H1 (cell line): ENCODE results near the gene AK5. TPM values are rescaled to one million over a fixed set of nuclear protein-coding genes. Genes with fewer than 3 reads are reported as not detected.

Experiments used
- CTCF ChIA-PET: fragments of 300-600 bp; sonication (Branson Sonifier 250); formaldehyde crosslinking; loops from one replicate; lab custom pipeline; 2021; ENCODE audit not compliant: partially characterized antibody; lab: Charles Lee
- POLR2A ChIA-PET: fragments of 300-600 bp; sonication (Branson Sonifier 250); formaldehyde crosslinking; loops from one replicate; lab custom pipeline; 2021; ENCODE audit warnings: inconsistent platforms; ENCODE audit not compliant: partially characterized antibody; lab: Charles Lee
- DNase-seq, 2 experiments: peaks; one replicate each; pipeline versions ENCODE4 v3.0.0 to v3.0.0-alpha.2; 2010 to 2022; ENCODE audit warnings: low spot score in 2 of 2, low read depth in 1 of 2, mixed read lengths in 1 of 2
- FAIRE-seq: peaks from 2 replicates; lab custom pipeline; 2011; peaks lifted over from hg19 to GRCh38; lab: Jason Lieb, UNC
- H2AFZ ChIP-seq: 2 replicates; pipeline ENCODE4 v1.8.1; 2012; ENCODE audit warnings: low read length, inconsistent platforms
- H2AK5ac ChIP-seq: 2 replicates; pipeline ENCODE4 v1.6.1; 2013; ENCODE audit warnings: low read depth, low read length
- H2BK120ac ChIP-seq: replicated peaks from 2 replicates; pipeline ENCODE3; 2013; ENCODE audit warnings: low read depth, low read length, inconsistent platforms
- H2BK12ac ChIP-seq: 2 replicates; pipeline ENCODE4 v1.6.1; 2013; ENCODE audit warnings: low read depth, low read length
- H2BK15ac ChIP-seq: 2 replicates; pipeline ENCODE4 v1.6.1; 2013; ENCODE audit warnings: low read length
- H2BK20ac ChIP-seq: 2 replicates; pipeline ENCODE4 v1.6.1; 2013; ENCODE audit warnings: low read length
- H2BK5ac ChIP-seq: 2 replicates; pipeline ENCODE4 v1.6.1; 2013; ENCODE audit warnings: low read depth, low read length
- H3K14ac ChIP-seq: 2 replicates; pipeline ENCODE4 v1.6.1; 2013; ENCODE audit warnings: inconsistent platforms; ENCODE audit not compliant: insufficient read length
- H3K18ac ChIP-seq: 2 replicates; pipeline ENCODE4 v1.6.1; 2013; ENCODE audit warnings: low read length; ENCODE audit errors: extremely low read depth
- H3K23ac ChIP-seq: 2 replicates; pipeline ENCODE4 v1.6.1; 2013; ENCODE audit warnings: inconsistent platforms; ENCODE audit not compliant: insufficient read length
- H3K23me2 ChIP-seq: 2 replicates; pipeline ENCODE4 v1.6.1; 2013; ENCODE audit warnings: low read depth, low read length
- H3K27ac ChIP-seq: 2 replicates; pipeline ENCODE4 v1.6.1; 2011; ENCODE audit warnings: low read depth, low read length, inconsistent platforms
- H3K27me3 ChIP-seq, 4 experiments: replicated peaks in 1 of 4; 1 replicate in 1 of 4; 2 replicates in 3 of 4; pipeline versions ENCODE4 v1.6.1 to v1.8.1; 2011 to 2013; ENCODE audit warnings: low read length in 3 of 4, mild to moderate bottlenecking in 3 of 4, inconsistent platforms in 2 of 4, mixed read lengths in 2 of 4, moderate library complexity in 1 of 4; ENCODE audit not compliant: control insufficient read depth in 3 of 4, insufficient read depth in 3 of 4; ENCODE audit errors: extremely low read depth in 1 of 4
- H3K36me3 ChIP-seq, 4 experiments: 2 replicates each; pipeline versions ENCODE4 v1.6.1 to v1.8.1; 2011 to 2013; ENCODE audit warnings: mild to moderate bottlenecking in 4 of 4, low read length in 3 of 4, moderate library complexity in 2 of 4, control low read depth in 1 of 4, inconsistent platforms in 1 of 4; ENCODE audit not compliant: insufficient read depth in 4 of 4, control insufficient read depth in 2 of 4
- H3K4ac ChIP-seq: replicated peaks from 2 replicates; pipeline ENCODE3; 2013; ENCODE audit warnings: low read length, low read depth, mixed read lengths, inconsistent platforms; ENCODE audit not compliant: insufficient read length
- H3K4me1 ChIP-seq, 4 experiments: replicated peaks in 1 of 4; 1 replicate in 1 of 4; 2 replicates in 3 of 4; pipeline versions ENCODE4 v1.6.1 to v1.8.1; 2011 to 2013; ENCODE audit warnings: low read length in 3 of 4, inconsistent platforms in 2 of 4, mixed read lengths in 1 of 4; ENCODE audit not compliant: insufficient read depth in 4 of 4, control insufficient read depth in 3 of 4
- H3K4me2 ChIP-seq, 2 experiments: 2 replicates each; pipeline versions ENCODE4 v1.6.1 to v1.8.1; 2011 to 2013; ENCODE audit warnings: low read depth in 2 of 2, low read length in 2 of 2, control low read depth in 1 of 2, inconsistent platforms in 1 of 2, mild to moderate bottlenecking in 1 of 2; ENCODE audit not compliant: insufficient read depth in 1 of 2
- H3K4me3 ChIP-seq, 4 experiments: fragments of 200-600, 300-600 bp in 1 of 4; sonication (generic), shearing (Covaris generic), sonication (Bioruptor Twin) in 1 of 4; 2 replicates each; pipeline versions ENCODE4 v1.5.1 to v1.8.1; 2011 to 2016; ENCODE audit warnings: low read length in 4 of 4, low read depth in 3 of 4, control low read depth in 2 of 4, inconsistent platforms in 2 of 4, mild to moderate bottlenecking in 2 of 4, mixed read lengths in 1 of 4, moderate library complexity in 1 of 4; ENCODE audit not compliant: insufficient read depth in 2 of 4; ENCODE audit errors: extremely low read depth in 1 of 4
- H3K56ac ChIP-seq: replicated peaks from 2 replicates; pipeline ENCODE3; 2013; ENCODE audit warnings: low read depth, mild to moderate bottlenecking, mixed read lengths, low read length, inconsistent platforms; ENCODE audit not compliant: insufficient read length
- H3K79me1 ChIP-seq: 2 replicates; pipeline ENCODE4 v1.6.1; 2013; ENCODE audit warnings: low read depth, low read length, control low read depth
- H3K79me2 ChIP-seq, 2 experiments: 2 replicates each; pipeline versions ENCODE4 v1.6.1 to v1.8.1; 2012 to 2013; ENCODE audit warnings: low read length in 2 of 2, mild to moderate bottlenecking in 2 of 2, inconsistent platforms in 1 of 2; ENCODE audit not compliant: insufficient read depth in 2 of 2, control insufficient read depth in 1 of 2
- H3K9ac ChIP-seq, 4 experiments: replicated peaks in 1 of 4; 1 replicate in 1 of 4; 2 replicates in 3 of 4; pipeline versions ENCODE4 v1.6.1 to v1.8.1; 2011 to 2013; ENCODE audit warnings: low read depth in 3 of 4, low read length in 3 of 4, control low read depth in 2 of 4, mild to moderate bottlenecking in 2 of 4, moderate library complexity in 2 of 4, inconsistent platforms in 1 of 4; ENCODE audit errors: extremely low read depth in 1 of 4
- H3K9me3 ChIP-seq, 2 experiments: 2 replicates each; pipeline versions ENCODE4 v1.6.1 to v1.8.1; 2012 to 2013; ENCODE audit warnings: mild to moderate bottlenecking in 2 of 2, moderate library complexity in 2 of 2, control low read depth in 1 of 2, inconsistent platforms in 1 of 2, low read depth in 1 of 2, low read length in 1 of 2, mixed read lengths in 1 of 2; ENCODE audit not compliant: insufficient read depth in 2 of 2
- H4K20me1 ChIP-seq, 2 experiments: replicated peaks in 1 of 2; 2 replicates each; pipeline versions ENCODE3 to v1.8.1; 2011 to 2013; ENCODE audit warnings: inconsistent platforms in 2 of 2, low read length in 2 of 2, mild to moderate bottlenecking in 1 of 2; ENCODE audit not compliant: insufficient read depth in 2 of 2, control insufficient read depth in 1 of 2
- H4K5ac ChIP-seq: 2 replicates; pipeline ENCODE4 v1.6.1; 2013; ENCODE audit warnings: low read length, low read depth, mixed read lengths, inconsistent platforms; ENCODE audit not compliant: insufficient read length
- H4K8ac ChIP-seq: 2 replicates; pipeline ENCODE4 v1.8.0; 2013; ENCODE audit warnings: mild to moderate bottlenecking, moderate library complexity, low read length, inconsistent platforms; ENCODE audit not compliant: insufficient read depth; ENCODE audit errors: extremely low read depth
- H4K91ac ChIP-seq: replicated peaks from 2 replicates; pipeline ENCODE3; 2013; ENCODE audit warnings: low read length, mixed read lengths, inconsistent platforms; ENCODE audit not compliant: insufficient read length
- BCL11A ChIP-seq, 2 experiments: IDR thresholded peaks; one replicate each; pipeline ENCODE4 v1.6.1; 2011; ENCODE audit warnings: low read depth in 2 of 2, low read length in 2 of 2, mild to moderate bottlenecking in 2 of 2
- EGR1 ChIP-seq: IDR thresholded peaks from 2 replicates; pipeline ENCODE4 v1.6.1; 2011; ENCODE audit warnings: low read depth, low read length, borderline replicate concordance
- EP300 ChIP-seq, 2 experiments: IDR thresholded peaks; 1 replicate in 1 of 2; 2 replicates in 1 of 2; pipeline ENCODE4 v1.6.1; 2011 to 2012; ENCODE audit warnings: low read depth in 2 of 2, low read length in 2 of 2, mild to moderate bottlenecking in 2 of 2, borderline replicate concordance in 1 of 2, inconsistent platforms in 1 of 2, moderate library complexity in 1 of 2
- PHF8 ChIP-seq: fragments of 200-600 bp; sonication (generic); conservative IDR thresholded peaks from 2 replicates; pipeline ENCODE4 v1.7.1; 2012; ENCODE audit warnings: low read depth, mild to moderate bottlenecking, inconsistent platforms, low read length, moderate library complexity
- RNF2 ChIP-seq: fragments of 200-900, 300-1000 bp; sonication (generic); IDR thresholded peaks from 2 replicates; pipeline ENCODE4 v1.7.1; 2016; ENCODE audit warnings: borderline replicate concordance, low read depth, mild to moderate bottlenecking, antibody characterized with exemption, low read length; ENCODE audit not compliant: poor library complexity, severe bottlenecking; ENCODE audit errors: missing control alignments
- SAP30 ChIP-seq: fragments of 300-600 bp; sonication (generic); IDR thresholded peaks from 2 replicates; pipeline ENCODE4 v1.7.1; 2012; ENCODE audit warnings: low read length, moderate library complexity, mild to moderate bottlenecking, inconsistent platforms; ENCODE audit not compliant: insufficient read depth, insufficient replicate concordance
- SIRT6 ChIP-seq: IDR thresholded peaks from one replicate; pipeline ENCODE4 v1.7.1; 2012; ENCODE audit warnings: low read length, inconsistent platforms
- SUZ12 ChIP-seq: fragments of 200-600 bp; sonication (generic); IDR thresholded peaks from 2 replicates; pipeline ENCODE4 v1.6.1; 2012; ENCODE audit warnings: mild to moderate bottlenecking, inconsistent platforms, low read length, moderate library complexity, mixed read lengths
- TEAD4 ChIP-seq: IDR thresholded peaks from 2 replicates; pipeline ENCODE4 v1.6.1; 2012; ENCODE audit warnings: low read depth, low read length, inconsistent platforms, mixed read lengths
- WGBS, 2 experiments: shearing (Covaris generic) in 1 of 2; methylation state at CpG; one replicate each; pipeline versions ENCODE4 v1.1.6 to v1.1.7; 2013 to 2015; ENCODE audit warnings: low lambda C conversion rate in 2 of 2, mixed read lengths in 2 of 2, inconsistent platforms in 1 of 2, low coverage in 1 of 2, missing lambda C conversion rate in 1 of 2; ENCODE audit not compliant: insufficient replicate concordance in 2 of 2, insufficient coverage in 1 of 2, insufficient read length in 1 of 2; ENCODE audit errors: extremely low coverage in 1 of 2, missing lambda C conversion rate in 1 of 2; 5-methylcytosine and 5-hydroxymethylcytosine counted together
- polyA plus RNA-seq, 7 experiments: library from polyadenylated mRNA; depleted of rRNA in 3 of 7; stranded (reverse) in 5 of 7; unstranded in 2 of 7; fragments of >200 nt in 5 of 7; fragments of 200-250 nt in 2 of 7; gene quantifications; 1 replicate in 5 of 7; 2 replicates in 1 of 7; 4 replicates in 1 of 7; pipeline versions ENCODE4 v1.2.1 to v1.2.3, GENCODE V29; 2011 to 2013; ENCODE audit warnings: missing spikeins in 2 of 7, mixed read lengths in 2 of 7
- total RNA-seq: library from RNA; stranded (reverse); fragmentation: NEBNext Ultra II Directional; extraction: Animal tissue kit (Norgen Biotek cat#: 25700); gene quantifications from 2 replicates; pipeline ENCODE4 v1.2.1, GENCODE V29; 2021
- TF ChIP-seq, protein P1 (sequence below): IDR thresholded peaks from 2 replicates; pipeline ENCODE4 v1.6.1; 2012; ENCODE audit warnings: low read length, inconsistent platforms
- TF ChIP-seq, protein P2 (sequence below): IDR thresholded peaks from 2 replicates; pipeline ENCODE4 v1.6.1; 2012; ENCODE audit warnings: inconsistent platforms

The AK5 gene
- total and polyA plus RNA-seq, 2 of the 8 experiments (the other 6 are each of a cell fraction or from before 2014, with no cell fraction given), result 2.0 to 7.1 TPM

DNA sequence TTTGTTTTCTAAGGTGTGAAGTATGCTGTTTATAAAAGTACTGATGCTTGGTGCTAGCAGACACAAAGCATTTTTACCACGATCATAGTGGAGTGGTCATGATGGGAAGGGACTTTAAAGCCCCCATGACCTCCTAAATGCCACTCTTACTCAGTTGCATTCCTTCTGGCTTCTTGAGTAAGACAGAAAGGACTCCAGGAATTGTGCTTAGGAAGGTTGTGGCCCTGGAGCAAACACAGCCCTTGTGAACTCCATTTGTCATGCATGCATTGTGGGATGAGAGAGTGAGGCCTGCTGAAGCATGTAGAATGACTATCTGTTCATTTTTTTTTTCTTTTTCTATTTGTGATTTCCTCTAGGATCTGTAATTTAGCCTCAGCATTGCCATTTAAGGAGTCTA is 34.2 kb downstream of the AK5 start:
- Histone ChIP-seq H3K36me3 (no peaks in the 10 kb centered on the region), H2BK15ac (no peak overlapping the region), H3K4ac (no peak overlapping the region), H4K8ac (no peak overlapping the region), H2BK12ac (no peak overlapping the region), H3K9ac (no peak overlapping the region), H3K4me3 (no peak overlapping the region), H2BK20ac (no peak overlapping the region), H3K4me2 (no peak overlapping the region), H3K27ac (no peak overlapping the region), H3K56ac (no peak overlapping the region), H3K23ac (no peak overlapping the region), H3K14ac (no peak overlapping the region), H4K20me1 (no peaks in the 10 kb centered on the region), H3K18ac (no peak overlapping the region), H3K9me3 (no peaks in the 10 kb centered on the region), H3K4me1 (no peaks in the 10 kb centered on the region), H2AFZ (peak overlapping the region; percentile 64; the same call in 1 of the 2 replicates), H3K79me1 (no peaks in the 10 kb centered on the region), H3K27me3 (no peaks in the 10 kb centered on the region), H3K79me2 (no peaks in the 10 kb centered on the region), H4K5ac (no peak overlapping the region), H2BK5ac (no peak overlapping the region), H4K91ac (no peak overlapping the region), H2BK120ac (no peak overlapping the region), H3K23me2 (no peaks in the 10 kb centered on the region), H2AK5ac (no peak overlapping the region)
- CTCF ChIA-PET, result no interaction called here
- DNase-seq, result no peak
- 100% methylated on average over 1 of the region's 1 CpG; no CpG with 5 or more reads in 1 of the 2 experiments for WGBS, 2 experiments
- POLR2A ChIA-PET, result no interaction called here
- FAIRE-seq, result no peak
- TF ChIP-seq, protein P1, sequence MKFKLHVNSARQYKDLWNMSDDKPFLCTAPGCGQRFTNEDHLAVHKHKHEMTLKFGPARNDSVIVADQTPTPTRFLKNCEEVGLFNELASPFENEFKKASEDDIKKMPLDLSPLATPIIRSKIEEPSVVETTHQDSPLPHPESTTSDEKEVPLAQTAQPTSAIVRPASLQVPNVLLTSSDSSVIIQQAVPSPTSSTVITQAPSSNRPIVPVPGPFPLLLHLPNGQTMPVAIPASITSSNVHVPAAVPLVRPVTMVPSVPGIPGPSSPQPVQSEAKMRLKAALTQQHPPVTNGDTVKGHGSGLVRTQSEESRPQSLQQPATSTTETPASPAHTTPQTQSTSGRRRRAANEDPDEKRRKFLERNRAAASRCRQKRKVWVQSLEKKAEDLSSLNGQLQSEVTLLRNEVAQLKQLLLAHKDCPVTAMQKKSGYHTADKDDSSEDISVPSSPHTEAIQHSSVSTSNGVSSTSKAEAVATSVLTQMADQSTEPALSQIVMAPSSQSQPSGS, result no peak
- TF ChIP-seq PHF8, result no peak
- TF ChIP-seq SUZ12, result no peak
- TF ChIP-seq TEAD4, result no peak
- no peak for TF ChIP-seq BCL11A (IDR thresholded peaks at IDR 0.05; ENCODE audit: low read depth in 2 of 2, low read length in 2 of 2)
- no peak for TF ChIP-seq EP300 (IDR thresholded peaks at IDR 0.05; ENCODE audit: borderline replicate concordance in 1 of 2, low read depth in 2 of 2, low read length in 2 of 2)
- no peak for TF ChIP-seq SIRT6
- TF ChIP-seq, protein P2, sequence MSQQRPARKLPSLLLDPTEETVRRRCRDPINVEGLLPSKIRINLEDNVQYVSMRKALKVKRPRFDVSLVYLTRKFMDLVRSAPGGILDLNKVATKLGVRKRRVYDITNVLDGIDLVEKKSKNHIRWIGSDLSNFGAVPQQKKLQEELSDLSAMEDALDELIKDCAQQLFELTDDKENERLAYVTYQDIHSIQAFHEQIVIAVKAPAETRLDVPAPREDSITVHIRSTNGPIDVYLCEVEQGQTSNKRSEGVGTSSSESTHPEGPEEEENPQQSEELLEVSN, result no peak
- no peak for TF ChIP-seq EGR1
- TF ChIP-seq RNF2, result no peak
- TF ChIP-seq SAP30, result no peak
